ENCODE results near the gene MGAT4A. TPM values are rescaled to one million over a fixed set of nuclear protein-coding genes. Genes with fewer than 3 reads are reported as not detected.

MGAT4A gene
- total and polyA plus RNA-seq, 10 of the 15 experiments (the other 5 are each of a cell fraction or from before 2014, with no cell fraction given): 4.3 to 23.4 (median 13.6) TPM

GRCh38 chr2:98713332-98714015 lies 17.5 kb downstream of the MGAT4A start (continued):
- TF ChIP-seq MXI1 (IDR thresholded peaks at IDR 0.05; ENCODE audit: low read depth, low read length) (no peak), KAT2A (conservative IDR thresholded peaks at IDR 0.05; ENCODE audit: control insufficient read depth, low read depth, low read length) (no peak), SREBF1 (IDR thresholded peaks at IDR 0.05; ENCODE audit: low read length) (peak; percentile 55; the same call in 1 of the 2 replicates), POU2F2 (IDR thresholded peaks at IDR 0.05; ENCODE audit: borderline replicate concordance, low read depth, low read length) (peak; percentile 71; the same call in 2 of the 3 replicates), BCL3 (IDR thresholded peaks at IDR 0.05; ENCODE audit: borderline replicate concordance, insufficient read depth, low read depth, low read length, poor library complexity, severe bottlenecking) (peak; percentile 65), EED (IDR thresholded peaks at IDR 0.05; ENCODE audit: low read depth) (peak; percentile 64), TBL1XR1 (IDR thresholded peaks at IDR 0.05; ENCODE audit: low read depth, low read length) (peak; percentile 81), DPF2 (IDR thresholded peaks at IDR 0.05) (peak; percentile 86), MTA3 (IDR thresholded peaks at IDR 0.05; ENCODE audit: borderline replicate concordance, low read length) (peak; percentile 90; the same call in 1 of the 2 replicates), JUNB (IDR thresholded peaks at IDR 0.05) (peak; percentile 98), CUX1 (IDR thresholded peaks at IDR 0.05; ENCODE audit: insufficient replicate concordance, low read depth, low read length) (peak; percentile 69), BACH1 (IDR thresholded peaks at IDR 0.05; ENCODE audit: borderline replicate concordance) (peak; percentile 70; the same call in 1 of the 2 replicates), IKZF2 (IDR thresholded peaks at IDR 0.05) (peak; percentile 91 to 93), ZNF622 (IDR thresholded peaks at IDR 0.05) (no peak), BHLHE40 (IDR thresholded peaks at IDR 0.05; ENCODE audit: borderline replicate concordance in 1 of 2, low read depth in 2 of 2, low read length in 1 of 2) (peak in 1 of 2 experiments; percentile 10; a peak in 1 of 4 replicates), ETV6 (conservative IDR thresholded peaks at IDR 0.05 in 1 of 2, IDR thresholded peaks at IDR 0.05 in 1 of 2; ENCODE audit: borderline replicate concordance in 1 of 2, low read depth in 1 of 2) (0 out of 4 replicates have a peak, but pooled peaks of 1 of the 2 experiments have one; percentile 67), NFXL1 (IDR thresholded peaks at IDR 0.05; ENCODE audit: borderline replicate concordance) (no peak), MEF2B (IDR thresholded peaks at IDR 0.05; ENCODE audit: partially characterized antibody, poor library complexity, severe bottlenecking) (peak; percentile 97), SMARCA5 (IDR thresholded peaks at IDR 0.05) (peak; percentile 8; the same call in 1 of the 2 replicates)

Measured in GM12878 (cell line).